Activated CD4-positive, alpha-beta T cell treated with anti-CD3 and anti-CD28 coated beads for 24 hours (primary cell): ENCODE data around the gene CTDSP2.
A peak's percentile ranks its signal among the peaks of the same experiment; 100 is the strongest.
"Not testable (repeated sequence)": the region's sequence is repeated elsewhere in the genome, so short reads cannot be mapped to it uniquely, and the experiment has no call there.

Experiments used
- DNase-seq, 2 donors: peaks; one replicate each; pipeline ENCODE4 v3.0.0-alpha.2; 2020; ENCODE audit warnings: low read depth in 2 of 2

Gene CTDSP2

DNA sequence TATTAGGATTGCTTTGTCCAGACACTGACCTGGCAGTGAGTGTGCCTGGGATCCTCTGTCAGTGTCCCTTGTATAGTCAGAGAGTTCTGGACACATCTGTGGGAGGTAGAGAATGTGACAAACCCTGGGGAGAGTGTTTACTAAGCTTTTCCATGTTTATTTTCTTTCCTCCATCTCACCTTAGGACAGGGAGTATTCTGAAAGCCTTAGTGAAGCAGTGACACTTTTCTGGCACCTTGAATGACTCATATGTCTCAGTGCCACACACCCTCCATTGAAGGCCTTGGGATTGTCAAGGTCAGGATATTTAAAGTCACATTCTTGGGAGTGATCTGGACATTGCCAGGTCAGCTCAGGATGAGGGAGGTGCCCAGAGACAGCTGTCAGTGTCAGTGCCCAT is 34.9 kb upstream of the CTDSP2 start:
- DNase-seq = no peak

GRCh38 chr12:57881035-57881434 is 34.5 kb upstream of the CTDSP2 start:
- DNase-seq = not testable (repeated sequence)

GRCh38 chr12:57877876-57878275 is 31.3 kb upstream of the CTDSP2 start:
- DNase-seq = no peak

DNA sequence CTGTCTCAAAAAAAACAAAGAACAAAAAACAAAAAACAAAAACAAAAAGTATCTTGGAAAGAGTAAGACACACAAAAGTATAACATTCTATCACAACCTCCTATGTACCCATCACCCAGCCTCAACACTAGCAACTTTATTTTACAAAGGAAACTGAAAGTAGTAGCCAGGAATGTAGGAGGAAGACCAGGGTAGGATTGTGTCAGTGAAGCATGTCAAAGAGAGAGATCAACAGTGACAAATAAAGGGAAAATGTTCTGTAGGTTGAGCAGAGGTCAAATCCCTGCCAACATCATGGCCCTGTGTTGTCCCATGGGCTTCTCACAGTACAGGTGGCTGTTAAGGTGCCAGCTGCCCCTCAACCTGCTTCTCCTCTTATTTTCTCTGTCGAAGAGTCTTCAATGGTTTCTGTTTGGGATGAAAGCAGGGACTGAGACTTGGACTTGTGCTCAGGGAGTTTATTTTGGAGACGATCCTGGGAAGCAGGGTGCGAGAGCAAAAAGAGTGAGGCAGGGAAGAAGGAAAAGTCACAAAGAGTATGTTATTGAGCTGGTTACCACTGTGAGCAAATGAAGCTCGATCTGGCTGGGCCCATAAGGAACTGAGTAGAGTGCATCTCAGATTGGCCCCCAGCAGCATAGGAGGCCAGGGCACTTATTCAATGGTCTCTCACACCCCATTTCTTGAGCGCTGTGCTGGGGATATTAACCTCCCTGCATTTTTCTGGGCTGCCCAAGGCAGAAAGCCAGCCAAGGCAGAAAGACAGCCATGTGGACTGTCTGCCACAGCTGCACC is 29.4 kb upstream of the CTDSP2 start:
- no peak for DNase-seq

GRCh38 chr12:57874166-57875108 is 27.9 kb upstream of the CTDSP2 start:
- DNase-seq = no peak

DNA sequence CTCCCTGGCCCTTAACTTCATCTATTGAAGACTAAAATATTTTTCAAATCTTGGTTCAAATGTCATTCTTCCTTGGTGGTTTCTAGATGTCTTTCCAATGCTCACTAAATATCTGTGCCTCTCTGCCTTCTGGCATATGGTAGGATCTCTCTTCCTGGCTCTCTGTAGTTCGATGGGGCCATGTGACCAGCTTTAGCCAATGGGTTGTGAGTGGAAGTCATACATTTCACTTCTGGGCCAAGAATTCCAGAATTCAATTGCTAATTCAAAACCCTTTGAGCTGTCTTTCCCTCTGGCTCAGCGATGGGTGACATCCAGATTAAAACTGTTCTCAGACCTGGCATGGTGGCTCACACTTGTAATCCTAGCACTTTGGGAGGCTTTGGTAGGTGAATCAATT is 25.8 kb upstream of the CTDSP2 start:
- DNase-seq = no peak

- no peak for DNase-seq
Measured at GRCh38 chr12:57869927-57870318, 23.4 kb upstream of the CTDSP2 start.

DNA sequence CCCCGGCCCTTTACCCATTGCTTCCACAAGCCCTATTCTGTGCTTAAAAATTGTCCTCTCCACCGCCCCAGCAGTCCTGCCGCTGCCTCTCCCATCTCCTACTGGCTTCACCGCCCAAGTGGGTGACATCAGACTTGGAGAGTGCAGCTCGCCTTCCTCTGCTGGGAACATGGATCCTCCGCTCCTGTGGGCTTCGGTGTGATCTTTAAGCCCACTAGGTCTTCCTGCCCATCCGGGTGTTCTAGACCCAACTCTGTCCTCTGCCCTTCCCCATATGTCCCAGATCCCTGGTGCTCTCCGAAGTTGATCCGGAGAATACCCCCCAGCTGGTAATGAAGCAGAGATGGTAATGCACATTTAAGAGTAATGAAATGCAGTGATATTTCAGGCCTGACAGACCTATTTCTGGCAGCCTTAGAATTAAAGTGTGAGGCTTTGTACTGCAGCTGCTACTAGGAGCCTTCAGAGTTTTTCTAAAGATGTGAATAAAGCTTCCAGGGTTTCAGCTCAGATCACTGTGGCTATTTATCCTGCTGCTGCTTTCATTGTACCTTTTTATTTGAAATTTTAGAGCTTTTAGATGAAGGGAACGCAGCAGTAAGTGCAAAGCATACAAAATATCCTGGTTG is 22.9 kb upstream of the CTDSP2 start:
- no peak for DNase-seq

DNA sequence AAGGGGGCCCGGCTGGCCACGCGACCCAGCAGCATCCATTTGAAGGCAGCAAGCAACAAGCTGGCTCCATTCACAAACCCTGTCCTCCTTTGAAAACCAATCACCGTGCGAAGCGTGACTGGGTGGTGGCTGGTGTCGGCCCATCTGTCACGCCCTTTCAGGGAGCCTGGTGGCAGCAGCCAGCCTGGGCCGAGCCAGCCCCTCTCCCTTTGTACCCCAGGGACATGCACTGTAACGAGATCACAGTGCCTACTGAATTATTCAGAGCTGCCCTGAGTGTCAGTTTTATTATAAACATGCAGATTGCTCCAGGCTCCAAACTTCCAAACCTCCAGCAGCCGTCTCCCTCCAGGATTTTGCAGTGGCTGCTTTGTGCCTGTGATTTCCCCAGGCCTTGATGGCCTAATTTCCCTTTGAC is 22.3 kb upstream of the CTDSP2 start:
- DNase-seq = no peak

- DNase-seq = no peak
Measured at GRCh38 chr12:57868221-57868620, 21.7 kb upstream of the CTDSP2 start.

DNA sequence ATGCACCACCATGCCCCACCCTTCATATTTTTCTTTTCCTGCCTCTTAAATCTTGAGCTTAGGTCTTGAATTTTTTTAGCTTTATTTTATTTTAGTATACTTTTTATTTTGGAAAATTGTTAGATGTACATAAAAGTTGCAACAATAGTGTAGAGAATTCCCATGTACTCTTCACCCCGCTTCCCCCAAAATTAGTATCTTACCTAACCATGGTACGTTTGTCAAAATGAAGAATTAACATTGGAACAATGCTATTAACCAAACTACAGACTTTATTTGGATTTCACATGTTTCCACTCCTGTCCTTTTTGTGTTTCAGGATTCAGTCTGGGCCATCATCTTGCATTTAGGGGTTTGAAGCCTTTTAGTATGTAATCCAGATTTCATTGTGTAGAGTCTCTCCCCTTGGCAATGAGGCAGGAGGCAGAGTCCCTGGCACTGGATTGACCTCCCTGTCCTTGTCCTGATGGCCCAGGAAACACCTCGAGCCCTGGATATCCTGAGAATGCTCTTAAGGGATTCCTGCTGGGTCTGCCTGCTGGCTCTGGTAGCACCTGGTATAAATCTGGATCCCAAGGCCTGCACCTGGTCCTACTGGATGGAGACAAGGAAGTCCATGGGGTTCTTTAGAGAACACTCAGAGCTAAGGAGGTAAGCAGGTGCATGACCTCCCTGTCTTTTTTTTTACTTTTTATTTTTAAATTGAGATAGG is 19.9 kb upstream of the CTDSP2 start:
- no peak for DNase-seq

DNA sequence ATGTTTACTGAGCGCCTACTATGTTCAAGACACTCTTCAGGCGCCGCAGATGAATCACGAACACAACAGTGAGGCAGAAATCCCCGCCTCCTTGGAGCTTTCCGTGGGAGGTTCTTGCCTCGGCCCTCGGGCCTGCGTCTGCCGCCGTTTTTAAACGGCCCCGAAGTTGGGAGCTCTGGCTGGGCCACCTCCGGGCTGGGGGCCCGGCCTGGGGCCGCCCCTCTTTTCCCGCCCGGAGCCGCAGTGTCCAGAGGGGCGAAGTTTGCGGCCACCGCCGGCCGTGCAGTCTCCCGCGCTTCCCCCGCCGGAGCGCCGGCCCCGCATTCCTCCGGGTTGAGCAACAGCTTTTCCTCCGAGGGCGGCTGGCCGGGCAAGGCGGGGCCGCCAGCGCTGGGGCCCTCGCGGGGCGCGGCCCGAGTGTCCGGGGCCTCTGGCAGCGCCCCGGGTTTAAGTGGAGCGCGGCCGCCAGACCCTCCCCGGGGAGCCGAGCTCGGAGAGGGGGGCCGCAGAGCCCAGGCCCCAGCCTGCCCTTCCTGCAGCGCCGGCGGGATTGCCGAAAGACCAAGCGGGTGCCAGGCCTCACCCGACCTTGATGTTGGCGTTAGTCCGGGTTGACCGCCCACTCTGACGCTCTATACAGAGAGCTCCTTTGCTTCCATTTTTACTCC is 18.7 kb upstream of the CTDSP2 start:
- peak; percentile 48 to 59 for DNase-seq

- no peak for DNase-seq
Measured at GRCh38 chr12:57864442-57865083, 18.0 kb upstream of the CTDSP2 start.

- no peak for DNase-seq
Measured at GRCh38 chr12:57863676-57864075, 17.1 kb upstream of the CTDSP2 start.

DNA sequence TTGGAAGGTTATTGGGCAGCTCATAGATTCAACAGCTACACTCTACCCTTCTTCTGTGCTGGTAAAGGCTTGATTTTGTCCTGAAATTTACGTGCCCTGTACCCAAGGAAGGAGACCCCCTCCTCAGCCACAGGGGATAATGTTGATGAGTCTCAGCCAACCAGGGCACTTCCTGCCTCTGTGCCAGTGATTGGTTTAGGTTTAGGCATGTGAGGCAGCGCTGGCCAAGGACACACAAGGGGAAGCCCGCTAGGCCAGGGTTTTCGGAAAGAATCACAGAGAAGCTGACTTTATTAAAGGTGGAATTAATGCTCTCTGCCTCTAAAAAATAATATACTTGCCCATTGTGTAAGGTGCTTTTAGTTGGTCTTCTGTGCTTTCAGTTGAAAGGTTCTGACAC is 15.4 kb upstream of the CTDSP2 start:
- no peak for DNase-seq

GRCh38 chr12:57860883-57861282 is 14.4 kb upstream of the CTDSP2 start:
- not testable (repeated sequence) for DNase-seq

- no peak for DNase-seq
Measured at GRCh38 chr12:57859121-57859520, 12.6 kb upstream of the CTDSP2 start.

DNA sequence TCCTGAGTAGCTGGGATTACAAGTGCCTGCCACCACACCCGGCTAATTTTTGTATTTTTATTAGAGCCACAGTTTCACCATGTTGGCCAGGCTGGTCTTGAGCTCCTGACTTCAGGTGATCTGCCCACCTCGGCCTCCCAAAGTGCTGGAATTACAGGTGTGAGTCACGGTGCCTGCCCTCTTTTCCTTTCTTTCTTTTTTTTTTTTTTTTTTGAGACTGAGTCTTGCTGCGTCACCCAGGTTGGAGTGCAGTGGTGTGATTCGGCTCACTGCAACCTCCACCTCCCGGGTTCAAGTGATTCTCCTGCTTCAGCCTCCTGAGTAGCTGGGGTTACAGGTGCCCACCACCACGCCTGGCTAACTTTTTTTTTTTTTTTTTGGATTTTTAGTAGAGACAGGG is 11.6 kb upstream of the CTDSP2 start:
- DNase-seq = not testable (repeated sequence)

- no peak for DNase-seq
Measured at GRCh38 chr12:57854965-57855364, 8.4 kb upstream of the CTDSP2 start.

DNA sequence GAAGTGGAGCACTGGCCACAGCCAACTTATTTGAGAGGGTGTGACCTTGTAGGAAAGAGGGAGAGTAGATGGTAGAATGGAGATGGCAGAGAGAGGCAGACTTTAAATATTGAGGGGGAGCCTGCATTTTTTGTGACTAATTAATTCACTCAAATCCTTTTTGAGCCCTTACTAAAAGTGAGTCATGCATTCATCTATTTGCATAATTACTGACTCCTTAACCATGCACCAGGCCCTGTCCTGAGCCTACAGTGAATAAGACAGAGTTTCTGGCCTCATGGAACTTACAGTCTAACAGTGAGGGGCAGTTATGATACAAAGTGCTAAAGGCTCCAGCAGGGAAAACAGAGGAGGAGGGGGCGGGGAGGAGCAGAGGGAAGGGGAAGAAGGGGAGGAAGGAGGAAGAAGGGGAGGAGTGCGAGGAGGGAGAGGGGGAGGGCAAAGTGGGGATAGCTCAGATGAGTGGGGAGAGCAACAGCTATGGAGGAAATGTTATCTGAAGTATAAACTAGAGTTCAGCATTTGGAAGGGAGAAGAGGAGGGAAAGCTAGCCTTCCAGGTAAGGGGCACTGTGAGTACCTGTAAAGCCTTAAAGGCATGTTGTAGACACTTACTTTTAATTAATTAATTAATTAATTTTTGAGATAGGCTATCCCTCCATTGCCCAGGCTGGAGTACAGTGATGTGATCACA is 7.5 kb upstream of the CTDSP2 start:
- DNase-seq = no peak
